ENCODE results near the gene GMDS. TPM values are rescaled to one million over a fixed set of nuclear protein-coding genes. Genes with fewer than 3 reads are reported as not detected.

GMDS gene
- total RNA-seq, 1 experiment from 2014 or later = 27.6 TPM

- no peaks in the 10 kb centered on the region for H3K4me1 ChIP-seq (ENCODE audit: insufficient read depth, low read length)
- H4K5ac ChIP-seq (ENCODE audit: insufficient read length, low read depth, low read length) = no peak overlapping the region
- no peaks in the 10 kb centered on the region for H3K9me3 ChIP-seq (ENCODE audit: control insufficient read depth, low read depth, low read length)
- no peaks in the 10 kb centered on the region for H3K23me2 ChIP-seq (ENCODE audit: insufficient read length, low read depth, low read length, poor library complexity, severe bottlenecking)
- Mint-ChIP-seq H3K9me3 (no peaks in the 10 kb centered on the region), H3K4me3 (no peak overlapping the region), H3K27me3 (ENCODE audit: low read depth) (no peaks in the 10 kb centered on the region), H3K36me3 (ENCODE audit: insufficient read depth in 1 of 3, low read depth in 3 of 3) (no peaks in the 10 kb centered on the region), H3K4me1 (peaks cover 0 to 7% of the 10 kb centered on the region in 2 experiments; a peak in 2 of 4 replicates), H3K27ac (no peak overlapping the region)
- no peak for TF ChIP-seq CTCF (conservative IDR thresholded peaks at IDR 0.05)
- H2AFZ ChIP-seq (ENCODE audit: low read length) = no peak overlapping the region
- no peaks in the 10 kb centered on the region for H3K27me3 ChIP-seq (ENCODE audit: insufficient read depth, low read length)
- no peak overlapping the region for H3T11ph ChIP-seq (ENCODE audit: low read length)
- H4K91ac ChIP-seq (ENCODE audit: insufficient read length, low read depth, low read length) = no peak overlapping the region
- H3K14ac ChIP-seq (ENCODE audit: insufficient read depth, low read length) = no peak overlapping the region
- peak overlapping the region; percentile 60 for H2BK5ac ChIP-seq (ENCODE audit: insufficient read length, low read length)
- H3K56ac ChIP-seq (ENCODE audit: insufficient read length, low read depth, low read length) = no peak overlapping the region
- H3K27ac ChIP-seq (ENCODE audit: insufficient read length, low read depth, low read length) = no peak overlapping the region
- H2AK5ac ChIP-seq (ENCODE audit: insufficient read length, low read length) = no peak overlapping the region
- H3K18ac ChIP-seq (ENCODE audit: insufficient read length, low read depth, low read length) = no peak overlapping the region
- H2BK12ac ChIP-seq (ENCODE audit: insufficient read length, low read depth, low read length) = no peak overlapping the region
- no peak overlapping the region for H3K4ac ChIP-seq (ENCODE audit: low read depth, low read length)
- H4K8ac ChIP-seq (replicated peaks; ENCODE audit: insufficient read length, low read depth, low read length) = no peak overlapping the region
- H3K4me2 ChIP-seq (ENCODE audit: insufficient read depth, insufficient read length, low read length) = no peak overlapping the region
- H3K79me1 ChIP-seq (ENCODE audit: insufficient read depth, low read depth, low read length, poor library complexity, severe bottlenecking) = no peaks in the 10 kb centered on the region
- no peak overlapping the region for H3K9ac ChIP-seq (ENCODE audit: extremely low read depth, insufficient read length, low read length)
- H2BK15ac ChIP-seq (ENCODE audit: low read depth, low read length) = no peak overlapping the region
- DNase-seq = no peak
- H4K20me1 ChIP-seq (ENCODE audit: control insufficient read depth, insufficient read depth, insufficient read length) = no peaks in the 10 kb centered on the region
- H2BK120ac ChIP-seq (ENCODE audit: low read depth, low read length, poor library complexity, severe bottlenecking) = no peak overlapping the region
- no peak overlapping the region for H3K23ac ChIP-seq (ENCODE audit: insufficient read length, low read depth, low read length)
- no CpG with 5 or more reads among the region's 2 CpGs for WGBS (ENCODE audit: extremely low coverage, insufficient read length, low lambda C conversion rate)
- H2BK20ac ChIP-seq (ENCODE audit: low read depth, low read length, poor library complexity, severe bottlenecking) = no peak overlapping the region
- H3K79me2 ChIP-seq (ENCODE audit: insufficient read depth, low read length) = 0 out of 2 replicates have a peak, but pooled peaks cover 3% of the 10 kb centered on the region
These were observed 128.9 kb downstream of the GMDS start for GRCh38 chr6:2116496-2116895.
